Caco-2 (cell line): ENCODE measurements around the gene DLG2. TPM values are rescaled to one million over a fixed set of nuclear protein-coding genes. Genes with fewer than 3 reads are reported as not detected.
A peak's percentile ranks its signal among the peaks of the same experiment; 100 is the strongest.

ENCODE experiments used
- BruUV-seq: library from RNA; stranded (reverse); fragments of 400-500 nt; replicated peaks from 2 replicates; lab custom pipeline; 2021; lab: Mats Ljungman, UMichigan
- CTCF ChIA-PET: fragments of 300-600 bp; sonication (Branson Sonifier 250); formaldehyde crosslinking; loops from one replicate; lab custom pipeline; 2022; ENCODE audit warnings: antibody characterized with exemption; lab: Charles Lee
- POLR2A ChIA-PET: fragments of 300-600 bp; sonication (Branson Sonifier 250); formaldehyde crosslinking; loops from one replicate; lab custom pipeline; 2022; ENCODE audit warnings: antibody characterized with exemption; lab: Charles Lee
- DNase-seq, 2 experiments: peaks; one replicate each; pipeline versions ENCODE4 v3.0.0 to v3.0.0-alpha.2; 2020 to 2022
- H3K27me3 ChIP-seq: replicated peaks from 2 replicates; pipeline ENCODE4 v1.6.0; 2011; ENCODE audit warnings: low read length; ENCODE audit not compliant: control insufficient read depth, insufficient read depth
- H3K36me3 ChIP-seq: 2 replicates; pipeline ENCODE4 v1.5.1; 2011; ENCODE audit warnings: low read length; ENCODE audit not compliant: control insufficient read depth, insufficient read depth
- H3K4me1 ChIP-seq: fragments of 250-450 bp; sonication (Bioruptor Pico); 2 replicates; pipeline ENCODE4 v1.5.1; 2020; ENCODE audit warnings: mild to moderate bottlenecking
- H3K4me3 ChIP-seq: 2 replicates; pipeline ENCODE4 v1.5.1; 2011; ENCODE audit warnings: low read depth, mild to moderate bottlenecking, control low read depth, low read length
- H3K9me3 ChIP-seq: fragments of 250-450 bp; sonication (Bioruptor Pico); 2 replicates; pipeline ENCODE4 v1.5.1; 2020; ENCODE audit warnings: mild to moderate bottlenecking, moderate library complexity
- H3K27ac Mint-ChIP-seq: one replicate; pipeline ENCODE4 v1.8.0; 2022; ENCODE audit warnings: mixed read lengths; ENCODE audit not compliant: unreplicated experiment
- H3K27me3 Mint-ChIP-seq: one replicate; pipeline ENCODE4 v1.8.0; 2022; ENCODE audit warnings: mixed read lengths; ENCODE audit not compliant: insufficient read depth, unreplicated experiment
- H3K36me3 Mint-ChIP-seq: one replicate; pipeline ENCODE4 v1.8.0; 2022; ENCODE audit warnings: mild to moderate bottlenecking, mixed read lengths; ENCODE audit not compliant: insufficient read depth, unreplicated experiment
- H3K4me1 Mint-ChIP-seq: one replicate; pipeline ENCODE4 v1.8.0; 2022; ENCODE audit warnings: low read depth, mixed read lengths; ENCODE audit not compliant: unreplicated experiment
- H3K4me3 Mint-ChIP-seq: one replicate; pipeline ENCODE4 v1.8.0; 2022; ENCODE audit warnings: mild to moderate bottlenecking, moderate library complexity, mixed read lengths; ENCODE audit not compliant: unreplicated experiment
- H3K9me3 Mint-ChIP-seq: one replicate; pipeline ENCODE4 v1.8.0; 2022; ENCODE audit warnings: mixed read lengths; ENCODE audit not compliant: unreplicated experiment
- CTCF ChIP-seq, 2 experiments: fragments of 200-600 bp in 1 of 2; IDR thresholded peaks; 1 replicate in 1 of 2; 2 replicates in 1 of 2; pipeline versions ENCODE4 v1.5.1 to v1.8.0; 2011 to 2022; ENCODE audit warnings: antibody characterized with exemption in 1 of 2, control low read depth in 1 of 2, inconsistent platforms in 1 of 2, low read depth in 1 of 2, low read length in 1 of 2, mild to moderate bottlenecking in 1 of 2, moderate library complexity in 1 of 2; ENCODE audit not compliant: insufficient read depth in 1 of 2, severe bottlenecking in 1 of 2, unreplicated experiment in 1 of 2
- intact Hi-C: fragments of 100-400 bp; cut with micrococcal nuclease; formaldehyde crosslinking; loops from one replicate; pipeline ENCODE4 v1.10.0; 2022; ENCODE audit not compliant: unreplicated experiment
- total RNA-seq: library from RNA; stranded (reverse); gene quantifications from 2 replicates; pipeline ENCODE4 v1.2.3, GENCODE V29; 2022

The DLG2 gene
- total RNA-seq, 1 experiment from 2014 or later, result 21.6 TPM

GRCh38 chr11:84671325-84671999 is 955.7 kb downstream of the DLG2 start:
- peaks cover 4% of the 10 kb centered on the region; the same call in 1 of the 2 replicates for H3K9me3 ChIP-seq
- H3K27me3 Mint-ChIP-seq, result peaks cover 12% of the 10 kb centered on the region
- H3K27ac Mint-ChIP-seq, result no peak overlapping the region
- no peak for TF ChIP-seq CTCF (IDR thresholded peaks at IDR 0.05; ENCODE audit: insufficient read depth in 1 of 2, low read depth in 1 of 2, low read length in 1 of 2, severe bottlenecking in 1 of 2, unreplicated experiment in 1 of 2)
- no peak overlapping the region for H3K4me3 ChIP-seq
- H3K9me3 Mint-ChIP-seq, result no peaks in the 10 kb centered on the region
- DNase-seq, result peak in 1 of 2 experiments; percentile 17
- no peaks in the 10 kb centered on the region for H3K36me3 ChIP-seq
- intact Hi-C loops, result loop anchor here (1.0 kb wide), 1 partner anchor 20 kb away; no protein-coding TSS in a partner anchor
- no peaks in the 10 kb centered on the region for H3K27me3 ChIP-seq
- BruUV-seq, result no TSS peak
- CTCF ChIA-PET, result no interaction called here
- H3K4me3 Mint-ChIP-seq, result no peak overlapping the region
- H3K4me1 Mint-ChIP-seq, result peaks cover 7% of the 10 kb centered on the region
- POLR2A ChIA-PET, result no interaction called here
- no peaks in the 10 kb centered on the region for H3K4me1 ChIP-seq
- H3K36me3 Mint-ChIP-seq, result no peaks in the 10 kb centered on the region

- Histone ChIP-seq H3K4me3 (no peak overlapping the region), H3K36me3 (no peaks in the 10 kb centered on the region), H3K9me3 (no peaks in the 10 kb centered on the region; the same call in 1 of the 2 replicates), H3K4me1 (no peaks in the 10 kb centered on the region), H3K27me3 (no peaks in the 10 kb centered on the region)
- Mint-ChIP-seq H3K4me1 (no peaks in the 10 kb centered on the region), H3K4me3 (no peak overlapping the region), H3K36me3 (no peaks in the 10 kb centered on the region), H3K27ac (no peak overlapping the region), H3K27me3 (peaks cover 5% of the 10 kb centered on the region), H3K9me3 (peaks cover 3% of the 10 kb centered on the region)
- no TSS peak for BruUV-seq
- no peak for TF ChIP-seq CTCF (IDR thresholded peaks at IDR 0.05; ENCODE audit: insufficient read depth in 1 of 2, low read depth in 1 of 2, low read length in 1 of 2, severe bottlenecking in 1 of 2, unreplicated experiment in 1 of 2)
- ChIA-PET CTCF (interaction anchor here (1.0 kb wide), 1 partner anchor 105 kb away, joined by 3 read pairs; no protein-coding TSS in a partner anchor), POLR2A (no interaction called here)
- intact Hi-C loops, result no loop called here
- no peak for DNase-seq
Measured at GRCh38 chr11:84663731-84664130, 963.4 kb downstream of the DLG2 start.

- Histone ChIP-seq H3K27me3 (no peaks in the 10 kb centered on the region), H3K4me1 (no peaks in the 10 kb centered on the region), H3K36me3 (no peaks in the 10 kb centered on the region), H3K4me3 (no peak overlapping the region), H3K9me3 (no peaks in the 10 kb centered on the region)
- ChIA-PET POLR2A (no interaction called here), CTCF (no interaction called here)
- DNase-seq, result no peak
- Mint-ChIP-seq H3K9me3 (peaks cover 16% of the 10 kb centered on the region), H3K4me3 (no peak overlapping the region), H3K27me3 (peaks cover 2% of the 10 kb centered on the region), H3K27ac (no peak overlapping the region), H3K36me3 (no peaks in the 10 kb centered on the region), H3K4me1 (no peaks in the 10 kb centered on the region)
- BruUV-seq, result no TSS peak
- TF ChIP-seq CTCF (IDR thresholded peaks at IDR 0.05; ENCODE audit: insufficient read depth in 1 of 2, low read depth in 1 of 2, low read length in 1 of 2, severe bottlenecking in 1 of 2, unreplicated experiment in 1 of 2), result no peak
- intact Hi-C loops, result no loop called here
Measured at GRCh38 chr11:84660257-84660977, 966.7 kb downstream of the DLG2 start.
